VCaP (cell line): ENCODE measurements around the gene LDB2.
"Not testable (repeated sequence)": the region's sequence is repeated elsewhere in the genome, so short reads cannot be mapped to it uniquely, and the experiment has no call there.

ENCODE experiments used
- H3K27ac ChIP-seq: fragments of 450-650 bp; 2 replicates; pipeline ENCODE4 v1.5.1; 2017
- TF ChIP-seq, protein P1 (sequence below): fragments of 450-650 bp; conservative IDR thresholded peaks from 2 replicates; pipeline ENCODE4 v1.5.1; 2017; ENCODE audit warnings: mild to moderate bottlenecking, moderate library complexity

Gene LDB2

DNA sequence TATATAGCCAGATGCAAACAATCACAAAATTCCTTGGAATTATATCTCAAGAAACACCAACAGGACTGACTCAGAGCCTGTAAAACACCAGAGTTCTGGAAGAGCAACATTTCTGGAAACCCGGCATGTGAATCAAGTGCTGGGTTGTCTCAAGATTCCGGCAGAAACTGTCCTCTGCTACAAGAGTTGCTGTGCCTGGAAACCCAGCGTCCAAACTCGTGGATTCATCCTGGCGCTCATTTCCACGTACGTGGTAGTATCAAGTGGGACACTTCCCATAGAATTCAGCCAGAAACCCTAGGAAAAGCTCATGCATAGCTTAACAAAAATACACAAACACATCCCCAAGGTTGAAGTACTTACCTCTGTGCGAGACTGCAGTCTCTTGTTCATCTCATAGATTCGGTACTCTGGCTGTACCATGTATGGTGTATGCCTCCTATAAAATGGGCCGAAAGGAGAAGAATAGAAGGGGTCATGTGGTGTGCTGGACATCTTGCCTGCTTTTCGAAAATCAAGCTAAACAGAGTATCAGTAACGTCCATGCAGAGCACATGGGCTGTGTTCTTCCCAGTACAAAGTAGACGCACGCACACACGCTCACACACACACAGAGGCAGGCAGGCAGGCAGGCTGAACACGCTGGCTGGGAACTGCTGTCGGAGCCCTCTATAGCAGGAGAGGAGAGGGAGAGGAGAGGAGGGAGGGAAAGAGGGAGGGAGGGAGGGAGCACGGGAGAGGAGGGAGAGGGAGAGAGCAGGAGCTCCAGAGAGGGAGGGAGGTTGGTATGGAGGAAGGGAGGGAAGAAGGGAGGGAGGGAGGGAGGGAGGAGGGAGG is at the start of gene LDB2:
Gene LDB2 (minus strand): TSS at position 655 of the 837 bp plus-strand sequence.
- no peak within 1 kb of the TSS for H3K27ac ChIP-seq
- TF ChIP-seq, protein P1, sequence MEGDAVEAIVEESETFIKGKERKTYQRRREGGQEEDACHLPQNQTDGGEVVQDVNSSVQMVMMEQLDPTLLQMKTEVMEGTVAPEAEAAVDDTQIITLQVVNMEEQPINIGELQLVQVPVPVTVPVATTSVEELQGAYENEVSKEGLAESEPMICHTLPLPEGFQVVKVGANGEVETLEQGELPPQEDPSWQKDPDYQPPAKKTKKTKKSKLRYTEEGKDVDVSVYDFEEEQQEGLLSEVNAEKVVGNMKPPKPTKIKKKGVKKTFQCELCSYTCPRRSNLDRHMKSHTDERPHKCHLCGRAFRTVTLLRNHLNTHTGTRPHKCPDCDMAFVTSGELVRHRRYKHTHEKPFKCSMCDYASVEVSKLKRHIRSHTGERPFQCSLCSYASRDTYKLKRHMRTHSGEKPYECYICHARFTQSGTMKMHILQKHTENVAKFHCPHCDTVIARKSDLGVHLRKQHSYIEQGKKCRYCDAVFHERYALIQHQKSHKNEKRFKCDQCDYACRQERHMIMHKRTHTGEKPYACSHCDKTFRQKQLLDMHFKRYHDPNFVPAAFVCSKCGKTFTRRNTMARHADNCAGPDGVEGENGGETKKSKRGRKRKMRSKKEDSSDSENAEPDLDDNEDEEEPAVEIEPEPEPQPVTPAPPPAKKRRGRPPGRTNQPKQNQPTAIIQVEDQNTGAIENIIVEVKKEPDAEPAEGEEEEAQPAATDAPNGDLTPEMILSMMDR = no peak

DNA sequence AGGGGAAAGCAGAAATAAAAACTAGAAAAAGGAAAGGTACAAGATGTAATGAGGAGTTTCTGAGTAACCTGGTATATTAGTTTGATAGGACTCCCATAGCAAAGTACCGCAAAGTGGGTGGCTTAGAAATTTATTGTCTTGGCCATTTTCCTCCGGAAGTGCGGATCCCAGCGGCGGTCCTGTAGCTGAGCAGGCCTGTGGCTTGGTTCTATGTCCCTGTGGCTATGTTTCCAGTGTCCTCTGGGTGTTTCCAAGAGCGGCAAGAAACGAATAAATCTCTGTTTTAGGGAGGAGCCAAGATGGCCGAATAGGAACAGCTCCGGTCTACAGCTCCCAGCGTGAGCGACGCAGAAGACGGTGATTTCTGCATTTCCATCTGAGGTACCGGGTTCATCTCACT is 44.0 kb upstream of the LDB2 start:
- no peak overlapping the region for H3K27ac ChIP-seq
- TF ChIP-seq, protein P1 = no peak

DNA sequence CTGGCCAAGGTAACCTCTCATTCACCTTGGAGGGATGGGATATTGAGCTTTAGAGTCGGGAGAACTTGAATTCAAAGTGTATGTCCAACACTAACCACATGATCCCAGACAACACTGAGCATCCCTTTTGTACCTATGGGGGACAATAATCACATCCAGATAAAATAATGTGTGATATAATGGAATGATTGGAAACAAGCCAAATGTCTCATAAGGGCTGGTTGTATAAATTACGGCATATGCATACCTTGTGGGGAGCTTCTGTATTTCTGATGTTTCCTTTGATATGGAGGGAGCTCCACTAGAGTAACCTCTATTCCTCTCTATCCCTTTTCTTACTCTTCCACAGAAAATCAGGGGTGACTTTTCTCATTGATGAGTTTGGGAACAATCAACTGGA is 40.7 kb upstream of the LDB2 start:
- TF ChIP-seq, protein P1 = no peak

DNA sequence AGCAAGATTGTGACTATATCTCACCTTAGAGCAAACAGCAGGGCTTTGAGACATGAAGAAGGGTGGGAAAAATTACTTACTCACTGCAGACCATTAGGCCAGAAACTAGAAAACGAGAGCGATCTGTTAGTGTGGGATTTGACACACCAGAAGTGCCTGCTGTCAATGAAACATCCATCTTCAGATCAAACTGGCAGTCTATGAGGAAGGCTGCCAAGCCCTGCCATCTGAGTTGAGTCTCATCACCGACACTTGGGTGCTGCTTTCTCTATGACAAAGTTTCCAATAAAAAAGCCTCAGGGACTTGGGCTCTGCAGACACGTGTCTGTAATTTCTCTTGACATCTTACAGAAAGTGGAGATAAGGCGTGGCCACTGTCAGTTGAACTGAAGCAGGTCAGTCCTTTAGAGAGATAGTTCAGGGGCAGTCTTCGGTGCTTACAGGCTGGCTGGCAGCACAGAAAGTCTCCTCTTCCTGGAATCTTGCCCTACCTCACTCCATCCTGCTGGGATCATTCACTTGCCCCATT is 40.1 kb upstream of the LDB2 start:
- no peak overlapping the region for H3K27ac ChIP-seq
- TF ChIP-seq, protein P1 = no peak

More for the DNA sequence above, 40.7 kb upstream of the LDB2 start:
- H3K27ac ChIP-seq = no peak overlapping the region

DNA sequence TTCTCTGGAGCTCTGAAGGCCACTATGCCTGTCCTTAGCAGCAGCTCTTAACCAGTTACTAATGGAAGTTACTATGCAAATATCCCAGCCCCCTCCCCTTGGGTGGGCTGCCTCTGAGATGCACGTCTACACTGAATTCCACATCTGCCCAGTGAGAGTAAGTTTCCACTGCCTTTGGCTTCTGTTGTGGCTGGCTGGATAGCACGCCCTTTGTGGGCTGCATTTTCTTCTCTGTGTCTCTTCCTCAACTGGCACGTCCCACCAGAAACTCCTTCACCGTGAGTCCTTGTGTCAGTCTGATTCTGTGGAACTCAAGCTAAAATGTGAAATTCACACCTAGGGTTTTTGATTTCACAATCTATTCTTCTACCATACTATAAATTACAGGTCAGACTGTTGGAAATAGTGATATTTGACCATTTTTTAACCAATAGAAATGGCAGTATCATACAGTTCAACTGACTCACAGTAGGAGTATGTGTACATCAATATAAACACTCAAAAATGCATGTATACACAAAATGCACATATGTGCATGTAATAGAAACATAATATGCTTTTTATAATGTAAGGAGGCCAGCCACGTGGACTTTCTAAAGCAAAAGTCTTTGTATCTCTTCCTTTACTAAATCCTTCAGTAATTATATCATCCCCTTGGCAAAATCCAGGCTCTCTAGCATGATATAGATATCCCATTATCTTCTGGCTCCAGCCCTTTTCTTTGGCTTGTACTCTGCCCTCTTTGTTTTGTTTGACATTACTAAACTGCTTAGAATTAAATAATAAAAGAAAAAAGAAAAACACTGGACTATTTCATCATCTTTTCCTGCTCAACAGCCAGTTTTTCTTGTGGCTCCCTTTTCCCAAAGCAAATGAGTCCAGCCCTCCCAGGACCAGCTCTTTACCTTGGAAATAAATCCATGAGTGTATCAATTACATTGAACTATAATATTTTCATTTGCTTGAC is 33.2 kb upstream of the LDB2 start:
- TF ChIP-seq, protein P1 = no peak
- H3K27ac ChIP-seq = no peak overlapping the region

DNA sequence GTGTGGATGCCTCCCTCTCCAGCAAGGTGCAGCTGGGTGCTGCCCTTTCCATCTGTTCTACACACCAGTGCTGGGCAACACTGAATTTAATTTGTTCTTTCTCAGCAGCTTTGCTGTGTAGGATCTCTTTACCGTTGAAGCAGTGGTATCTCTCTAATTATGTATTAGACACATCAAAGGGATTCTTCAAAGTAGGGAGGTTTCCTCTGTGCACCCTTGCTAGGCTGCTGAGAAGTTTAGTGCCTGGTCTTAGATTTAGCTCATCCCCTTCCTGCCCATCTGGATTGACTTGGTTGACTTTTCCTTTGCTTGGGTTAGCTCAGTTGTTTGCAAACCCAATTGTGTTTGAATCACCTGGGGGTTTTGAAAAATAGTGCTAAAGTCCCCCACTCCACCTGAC is 27.8 kb upstream of the LDB2 start:
- no peak overlapping the region for H3K27ac ChIP-seq

DNA sequence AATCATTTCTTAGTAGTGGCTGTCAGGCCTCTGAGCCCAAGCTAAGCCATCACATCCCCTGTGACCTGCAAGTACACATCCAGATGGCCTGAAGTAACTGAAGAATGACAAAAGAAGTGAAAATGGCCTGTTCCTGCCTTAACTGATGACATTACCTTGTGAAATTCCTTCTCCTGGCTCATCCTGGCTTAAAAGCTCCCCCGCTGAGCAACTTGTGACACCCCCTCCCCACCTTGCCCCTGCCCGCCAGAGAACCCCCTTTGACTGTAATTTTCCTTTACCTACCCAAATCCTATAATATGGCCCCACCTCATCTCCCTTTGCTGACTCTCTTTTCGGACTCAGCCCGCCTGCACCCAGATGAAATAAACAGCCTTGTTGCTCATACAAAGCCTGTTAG is 20.3 kb upstream of the LDB2 start:
- H3K27ac ChIP-seq = not testable (repeated sequence)

More for the DNA sequence above, 27.8 kb upstream of the LDB2 start:
- TF ChIP-seq, protein P1 = no peak
